Thyroid gland (tissue), 4 donors: Measurements from ENCODE around the gene MAML1.

Experiments
- POLR2A ChIP-seq, 2 donors: fragments of 450-650 bp; IDR thresholded peaks; one replicate each; pipeline ENCODE4 v1.6.1; 2017; ENCODE audit warnings: antibody characterized with exemption in 2 of 2, mild to moderate bottlenecking in 2 of 2, moderate library complexity in 1 of 2
- TF ChIP-seq, protein P1 (sequence below), 6 experiments: fragments of 200-600 bp in 3 of 6; fragments of 450-650 bp in 3 of 6; sonication (generic) in 3 of 6; IDR thresholded peaks; one replicate each; pipeline ENCODE4 v1.5.1; 2016 to 2019; ENCODE audit warnings: antibody characterized with exemption in 6 of 6, mild to moderate bottlenecking in 2 of 6, inconsistent platforms in 1 of 6, moderate library complexity in 1 of 6

DNA sequence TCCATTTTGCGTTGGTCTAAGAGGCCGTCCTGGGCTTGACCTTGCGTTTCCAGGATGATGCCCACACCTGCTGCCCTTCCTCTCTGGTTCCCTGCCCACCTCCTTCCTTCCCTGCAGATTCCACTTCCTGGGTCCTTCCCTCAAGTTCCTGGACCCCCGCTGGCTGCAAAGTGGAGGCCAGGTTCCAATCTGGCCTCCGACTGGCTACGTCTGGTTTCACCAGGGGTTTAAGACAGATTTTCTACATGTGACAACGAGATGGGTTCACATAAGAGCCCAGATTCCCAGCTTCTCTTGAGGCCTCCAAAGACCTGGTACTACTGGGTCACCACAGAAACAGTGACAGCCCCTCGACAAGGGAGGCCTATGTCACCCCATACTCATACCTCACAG is 71.9 kb downstream of the MAML1 start:
- TF ChIP-seq, protein P1, sequence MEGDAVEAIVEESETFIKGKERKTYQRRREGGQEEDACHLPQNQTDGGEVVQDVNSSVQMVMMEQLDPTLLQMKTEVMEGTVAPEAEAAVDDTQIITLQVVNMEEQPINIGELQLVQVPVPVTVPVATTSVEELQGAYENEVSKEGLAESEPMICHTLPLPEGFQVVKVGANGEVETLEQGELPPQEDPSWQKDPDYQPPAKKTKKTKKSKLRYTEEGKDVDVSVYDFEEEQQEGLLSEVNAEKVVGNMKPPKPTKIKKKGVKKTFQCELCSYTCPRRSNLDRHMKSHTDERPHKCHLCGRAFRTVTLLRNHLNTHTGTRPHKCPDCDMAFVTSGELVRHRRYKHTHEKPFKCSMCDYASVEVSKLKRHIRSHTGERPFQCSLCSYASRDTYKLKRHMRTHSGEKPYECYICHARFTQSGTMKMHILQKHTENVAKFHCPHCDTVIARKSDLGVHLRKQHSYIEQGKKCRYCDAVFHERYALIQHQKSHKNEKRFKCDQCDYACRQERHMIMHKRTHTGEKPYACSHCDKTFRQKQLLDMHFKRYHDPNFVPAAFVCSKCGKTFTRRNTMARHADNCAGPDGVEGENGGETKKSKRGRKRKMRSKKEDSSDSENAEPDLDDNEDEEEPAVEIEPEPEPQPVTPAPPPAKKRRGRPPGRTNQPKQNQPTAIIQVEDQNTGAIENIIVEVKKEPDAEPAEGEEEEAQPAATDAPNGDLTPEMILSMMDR (IDR thresholded peaks at IDR 0.05), result no peak
- no peak for TF ChIP-seq POLR2A (IDR thresholded peaks at IDR 0.05)
